GM12874 (cell line): Measurements from ENCODE around the gene ARAP1.

Source experiments
- CTCF ChIP-seq: IDR thresholded peaks from 2 replicates; pipeline ENCODE4 v1.5.1; 2011; ENCODE audit warnings: low read depth, mild to moderate bottlenecking, control low read depth, low read length, moderate library complexity; ENCODE audit not compliant: insufficient read depth

Gene ARAP1

DNA sequence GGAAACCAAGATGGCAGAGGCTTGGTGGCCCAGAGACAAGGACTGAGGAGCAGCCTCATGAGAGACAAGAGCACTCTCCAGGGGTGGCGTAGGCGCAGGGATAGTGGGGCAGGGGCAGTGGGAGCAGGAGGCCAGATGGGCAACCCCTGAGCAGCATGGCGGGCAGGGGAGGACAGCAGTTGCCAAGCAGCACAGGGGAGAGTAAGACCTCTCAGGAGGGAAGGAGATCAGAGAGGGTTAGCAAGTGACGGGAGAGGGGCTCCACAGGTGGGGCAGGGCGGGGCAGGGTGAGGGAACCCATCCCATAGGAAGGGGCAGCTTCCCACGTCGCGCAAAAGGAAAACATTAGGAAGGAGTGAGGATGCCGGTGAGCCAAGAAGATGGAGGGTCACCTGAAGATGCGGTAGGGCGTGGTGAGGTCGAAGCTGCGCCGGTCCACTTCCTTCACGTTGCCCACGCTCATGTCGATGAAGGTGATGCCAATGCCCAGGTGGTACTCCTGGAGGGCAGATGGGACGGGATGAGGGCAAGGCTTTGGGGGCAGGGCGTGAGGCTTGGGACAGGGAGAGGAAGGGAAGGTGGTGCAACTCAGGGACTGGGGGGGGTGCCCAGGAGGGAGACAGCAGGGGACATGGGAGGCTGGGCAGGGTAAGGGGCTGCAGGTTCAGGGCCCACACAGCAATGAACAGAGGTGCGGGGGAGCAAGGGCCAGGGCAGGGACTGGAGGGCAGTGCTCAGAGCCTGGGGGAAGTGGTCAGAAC, 42.5 kb downstream of the ARAP1 start:
- no peak for TF ChIP-seq CTCF

DNA sequence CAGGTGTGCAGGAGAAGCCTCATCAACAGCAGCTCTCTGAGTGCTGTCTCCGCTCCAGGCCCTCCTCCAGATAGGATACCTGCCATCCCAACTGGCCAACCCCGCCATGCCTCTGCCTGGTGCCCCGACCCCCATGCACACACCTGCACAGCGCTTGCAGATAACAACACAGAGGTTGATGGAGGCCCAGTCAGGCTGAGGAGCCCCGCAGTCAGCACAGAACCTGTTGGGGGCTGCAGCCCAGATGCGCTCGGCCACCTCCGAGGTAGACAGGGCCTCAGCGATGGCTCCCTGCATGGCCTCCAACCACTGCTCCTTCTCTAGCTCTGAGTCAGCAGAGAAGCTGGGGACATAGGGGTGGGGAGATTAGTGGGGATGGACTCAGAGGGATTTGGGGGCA, 45.2 kb downstream of the ARAP1 start:
- no peak for TF ChIP-seq CTCF

DNA sequence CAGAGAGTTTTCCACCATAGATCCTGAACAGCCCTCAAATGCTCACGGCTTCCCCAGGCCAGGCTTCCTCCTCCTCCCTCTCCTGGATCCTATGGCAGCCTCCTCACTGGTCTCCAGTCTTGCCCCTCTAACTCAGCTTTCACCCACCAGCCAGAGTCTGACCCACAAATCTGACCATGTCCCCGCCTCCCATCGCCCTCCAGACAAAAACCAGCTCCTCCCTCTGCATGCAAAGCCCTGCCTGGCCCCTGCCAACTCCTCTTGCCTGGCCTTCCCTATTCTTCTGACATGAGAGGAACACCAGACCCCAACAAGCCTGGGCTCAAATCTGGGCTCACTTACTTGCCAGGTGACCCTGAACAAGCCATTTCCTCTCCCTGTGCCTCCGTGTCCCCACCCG, 45.6 kb downstream of the ARAP1 start:
- no peak for TF ChIP-seq CTCF

- no peak for TF ChIP-seq CTCF
These were observed 46.5 kb downstream of the ARAP1 start for GRCh38 chr11:72705442-72706365.

DNA sequence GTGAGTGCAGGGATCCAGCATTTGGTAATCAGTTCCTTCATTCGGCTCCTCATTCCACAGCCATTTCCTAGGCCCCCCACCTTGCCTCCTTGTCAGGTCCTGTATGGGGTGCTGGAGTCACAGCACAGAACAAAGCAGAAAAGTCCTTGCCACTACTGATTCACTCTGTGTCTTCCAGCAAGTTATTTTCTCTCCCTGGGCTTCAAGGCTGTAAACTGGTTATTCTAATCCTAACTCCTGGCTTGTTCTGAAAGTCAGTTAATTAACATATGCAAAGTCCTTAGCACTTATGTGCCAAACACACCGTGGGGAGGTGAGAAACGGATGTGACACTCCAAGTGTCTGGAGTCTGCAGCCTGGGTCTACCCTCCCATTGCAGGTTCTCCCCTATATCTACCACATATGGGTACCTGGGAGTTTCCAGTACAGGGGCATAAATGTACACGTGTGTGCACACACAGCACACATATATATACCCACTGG, 47.4 kb downstream of the ARAP1 start:
- TF ChIP-seq CTCF, result no peak

DNA sequence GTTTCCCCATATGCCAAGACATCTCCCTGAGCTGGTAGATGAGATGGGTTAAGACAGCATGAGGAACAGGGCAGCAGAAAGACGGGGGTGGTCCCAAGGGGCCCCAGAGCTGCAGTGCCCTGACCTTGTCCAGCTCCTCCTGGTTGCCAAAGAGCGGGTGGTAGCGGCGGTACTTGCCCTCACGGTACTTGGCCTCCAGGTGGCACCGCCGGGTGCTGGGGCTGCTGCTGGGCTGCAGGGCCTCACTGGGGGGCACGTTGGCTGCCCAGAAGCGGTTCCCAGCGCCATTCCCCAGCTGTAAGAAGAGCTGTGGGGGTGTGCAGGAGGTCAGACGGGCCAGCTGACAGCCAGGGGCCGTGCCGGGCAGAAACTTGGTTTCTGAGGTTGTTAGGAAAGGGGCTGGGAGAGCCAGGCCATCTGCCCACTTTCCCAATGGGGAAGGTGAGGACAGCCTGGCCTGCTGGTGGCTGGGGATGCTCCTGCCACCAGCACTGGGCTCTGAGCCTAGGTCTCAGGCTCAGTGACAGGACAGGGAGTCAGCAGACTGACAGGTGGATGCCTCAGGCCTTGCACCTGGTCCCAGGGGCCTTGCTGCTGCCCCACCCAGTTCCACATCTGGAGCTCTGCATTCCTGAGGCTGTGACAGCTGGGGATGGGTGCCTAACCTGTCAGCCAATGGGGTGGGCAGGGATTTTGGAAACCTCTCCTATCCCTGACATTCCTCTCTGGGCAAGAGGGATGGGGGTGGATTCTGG, 48.0 kb downstream of the ARAP1 start:
- no peak for TF ChIP-seq CTCF

GRCh38 chr11:72703267-72704008, 48.8 kb downstream of the ARAP1 start:
- TF ChIP-seq CTCF, result no peak
